Measurements from ENCODE around the gene RYR3.

RYR3 gene

DNA sequence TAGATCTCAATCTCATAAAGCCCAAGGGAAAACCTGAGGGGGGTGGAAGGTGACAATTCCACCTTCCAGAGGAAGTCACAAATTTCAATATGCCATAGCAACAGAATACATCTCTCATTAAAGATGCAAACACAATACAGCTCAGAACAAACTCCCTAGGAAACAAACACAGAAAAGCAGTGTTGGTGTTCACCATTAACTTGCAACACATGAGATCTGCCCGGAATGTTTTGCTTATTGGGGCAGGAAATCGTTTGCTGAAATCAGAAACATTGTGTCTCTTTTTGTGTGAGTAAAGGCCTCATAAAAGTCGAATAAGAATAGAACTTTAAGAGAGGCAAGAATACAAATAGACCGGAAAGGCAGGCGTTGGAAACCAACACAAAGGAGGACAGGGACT, 5.8 kb upstream of the RYR3 start:
- no peaks in the 10 kb centered on the region for H3K36me3 ChIP-seq (ENCODE audit: insufficient read depth, low read length)
- H3K4me1 ChIP-seq (ENCODE audit: insufficient read depth, low read length): peaks cover 13% of the 10 kb centered on the region; the same call in 1 of the 2 replicates
- H3K9me3 ChIP-seq (ENCODE audit: control insufficient read depth, insufficient read depth, low read length): no peaks in the 10 kb centered on the region
- H3K9ac ChIP-seq (ENCODE audit: low read depth, low read length): no peak overlapping the region

DNA sequence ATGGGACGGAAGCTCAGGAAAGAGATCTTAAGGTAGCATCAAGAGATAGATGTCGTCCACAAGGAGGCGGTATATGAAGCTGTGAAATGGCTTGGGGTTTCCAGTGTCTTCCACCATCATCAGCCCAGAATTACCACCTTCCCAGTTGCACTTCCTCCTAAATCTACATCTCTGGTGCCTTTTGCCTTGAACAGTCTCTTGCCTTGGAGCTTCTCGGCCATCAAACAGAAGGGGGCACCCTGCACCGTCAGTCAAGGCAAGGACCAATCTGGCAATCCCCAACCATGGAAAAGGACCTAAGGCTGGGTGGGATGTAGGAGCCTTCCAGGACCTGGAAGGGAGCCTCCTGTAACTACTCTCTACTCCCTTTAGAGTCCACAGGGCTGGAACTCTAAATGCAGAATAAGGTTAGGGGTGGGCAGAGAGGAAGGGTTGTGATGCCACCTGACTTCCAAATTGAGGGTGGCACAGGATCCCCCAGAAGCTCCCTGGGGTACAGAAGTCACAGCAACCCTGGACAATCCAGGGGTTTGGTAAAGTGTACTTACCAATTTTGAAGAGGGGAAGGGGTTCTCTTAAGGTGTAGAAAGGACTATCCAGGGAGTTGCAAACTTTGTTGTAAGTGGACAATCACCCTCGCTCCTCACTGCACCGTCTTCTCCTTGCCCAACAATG, 1.0 kb upstream of the RYR3 start:
- peaks cover 7% of the 10 kb centered on the region; the same call in 1 of the 2 replicates for H3K4me1 ChIP-seq (ENCODE audit: insufficient read depth, low read length)
- no peaks in the 10 kb centered on the region for H3K36me3 ChIP-seq (ENCODE audit: insufficient read depth, low read length)
- peak overlapping the region; percentile 69; the same call in 1 of the 2 replicates for H3K9ac ChIP-seq (ENCODE audit: low read depth, low read length)
- no peaks in the 10 kb centered on the region for H3K9me3 ChIP-seq (ENCODE audit: control insufficient read depth, insufficient read depth, low read length)

DNA sequence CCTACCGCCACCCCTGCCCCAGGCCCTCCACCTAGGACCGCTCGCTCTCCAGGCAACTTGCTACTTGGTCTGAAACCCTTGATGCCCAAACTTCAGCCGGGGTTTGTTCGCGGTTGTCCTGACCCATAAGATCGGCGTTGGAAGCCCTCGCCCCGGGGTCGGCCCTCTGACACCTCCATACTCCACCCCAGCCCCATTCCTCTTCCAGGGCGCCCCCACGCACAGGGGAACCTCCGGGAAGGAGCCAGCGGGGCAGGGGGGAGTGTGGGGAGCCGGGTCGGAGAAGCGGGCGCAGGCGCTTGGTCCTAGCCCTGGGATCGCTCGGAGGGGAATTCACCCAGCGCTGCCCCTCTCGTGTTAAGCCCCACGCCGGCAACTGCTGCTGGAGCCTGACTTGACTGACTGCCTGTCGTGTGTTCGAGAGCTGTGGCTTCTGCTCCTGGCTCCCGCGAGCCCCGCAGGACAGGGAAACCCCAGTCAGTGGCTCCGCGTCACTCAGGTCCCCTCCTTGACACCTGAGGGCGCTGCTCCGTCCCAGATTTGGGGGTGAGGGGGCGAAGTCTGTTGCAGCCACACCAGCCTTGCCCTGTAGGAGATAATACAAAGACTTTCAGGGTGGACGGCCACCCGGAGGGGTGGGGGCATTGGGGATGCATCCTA, 675 bp downstream of the RYR3 start:
- Histone ChIP-seq H3K4me1 (ENCODE audit: insufficient read depth, low read length) (no peaks in the 10 kb centered on the region), H3K9me3 (ENCODE audit: control insufficient read depth, insufficient read depth, low read length) (no peaks in the 10 kb centered on the region), H3K9ac (ENCODE audit: low read depth, low read length) (peak overlapping the region; percentile 69), H3K36me3 (ENCODE audit: insufficient read depth, low read length) (no peaks in the 10 kb centered on the region)

DNA sequence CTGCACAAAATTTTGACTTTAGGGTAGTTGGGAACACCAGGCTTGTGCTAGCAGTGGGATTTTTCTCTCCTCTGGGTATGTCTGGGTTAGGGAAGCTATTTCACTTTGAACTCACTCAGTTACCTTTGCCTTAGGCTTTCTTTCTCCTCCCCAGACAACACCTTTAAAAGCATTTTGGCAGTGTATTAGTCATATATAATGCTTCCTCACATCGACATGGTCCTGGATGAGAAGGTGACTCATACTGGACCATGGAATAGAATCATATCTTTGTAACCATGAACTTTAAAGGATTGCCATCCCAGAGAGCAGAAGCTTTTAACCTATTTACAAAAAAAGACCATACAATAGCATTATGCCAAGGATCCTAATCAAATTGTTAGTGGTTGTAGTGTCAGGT, 2.7 kb downstream of the RYR3 start:
- Histone ChIP-seq H3K36me3 (ENCODE audit: insufficient read depth, low read length) (no peaks in the 10 kb centered on the region), H3K4me1 (ENCODE audit: insufficient read depth, low read length) (no peaks in the 10 kb centered on the region), H3K9ac (ENCODE audit: low read depth, low read length) (no peak overlapping the region), H3K9me3 (ENCODE audit: control insufficient read depth, insufficient read depth, low read length) (no peaks in the 10 kb centered on the region)

DNA sequence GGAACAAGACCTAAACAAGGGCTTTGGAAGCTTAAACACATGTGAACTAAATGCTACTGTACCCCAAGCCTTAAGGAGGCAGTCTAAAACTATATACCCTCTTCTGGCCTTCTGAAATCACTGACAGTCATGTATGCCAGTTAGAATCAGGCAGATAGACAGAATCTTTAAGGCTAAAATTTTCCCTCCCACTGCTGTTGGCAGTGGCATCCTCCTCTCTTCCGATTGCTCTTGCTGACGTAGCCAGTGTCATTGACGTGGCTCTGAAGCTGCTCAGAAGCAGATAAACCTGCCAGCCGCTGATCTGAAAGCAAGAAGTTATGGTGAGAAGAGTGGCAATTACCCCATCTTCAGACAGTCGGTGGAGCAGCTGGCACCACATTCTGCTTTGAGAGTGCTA, 3.3 kb downstream of the RYR3 start:
- no peaks in the 10 kb centered on the region for H3K9me3 ChIP-seq (ENCODE audit: control insufficient read depth, insufficient read depth, low read length)
- no peaks in the 10 kb centered on the region for H3K36me3 ChIP-seq (ENCODE audit: insufficient read depth, low read length)
- H3K4me1 ChIP-seq (ENCODE audit: insufficient read depth, low read length): no peaks in the 10 kb centered on the region
- no peak overlapping the region for H3K9ac ChIP-seq (ENCODE audit: low read depth, low read length)

DNA sequence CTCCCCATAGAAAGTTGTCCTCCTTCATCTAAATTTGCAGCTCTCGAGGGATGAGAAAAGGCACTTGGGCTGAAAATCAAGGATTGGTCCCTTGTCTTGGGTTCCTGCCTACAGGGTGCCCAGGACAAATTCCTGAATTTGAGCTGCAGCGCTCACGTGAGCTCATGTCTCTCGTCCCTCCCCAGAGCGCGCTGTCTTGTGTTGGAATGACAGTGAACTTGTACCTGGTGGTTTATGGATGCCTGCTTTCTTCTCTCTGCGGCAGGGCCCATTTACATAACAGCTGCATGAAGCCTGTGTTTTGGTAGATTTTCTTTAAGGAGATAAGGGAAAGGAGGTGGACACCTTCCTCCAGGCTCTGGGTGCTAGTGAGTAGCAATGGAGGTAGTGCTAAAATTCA, 4.3 kb downstream of the RYR3 start:
- H3K4me1 ChIP-seq (ENCODE audit: insufficient read depth, low read length): no peaks in the 10 kb centered on the region
- H3K9me3 ChIP-seq (ENCODE audit: control insufficient read depth, insufficient read depth, low read length): no peaks in the 10 kb centered on the region
- no peak overlapping the region for H3K9ac ChIP-seq (ENCODE audit: low read depth, low read length)
- no peaks in the 10 kb centered on the region for H3K36me3 ChIP-seq (ENCODE audit: insufficient read depth, low read length)

DNA sequence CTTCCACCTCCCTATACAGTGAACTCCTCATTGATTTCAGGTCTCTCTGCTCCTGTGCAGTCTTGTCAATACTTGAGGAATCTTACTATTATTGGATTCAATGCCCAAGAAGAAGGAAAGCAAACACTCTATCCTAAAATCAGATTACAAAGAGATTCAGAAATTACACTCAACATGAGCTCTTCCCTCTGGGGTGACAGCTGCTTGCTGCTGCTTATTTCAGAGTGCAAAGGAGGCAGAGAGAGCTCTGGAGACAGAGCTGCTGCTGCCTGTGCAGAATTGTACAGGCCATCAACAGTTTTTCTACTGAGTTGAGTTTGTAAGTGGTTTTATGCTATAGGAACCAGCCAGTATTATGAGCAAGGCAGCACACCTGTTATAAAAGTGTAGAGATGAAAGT, 7.1 kb downstream of the RYR3 start:
- no peaks in the 10 kb centered on the region for H3K36me3 ChIP-seq (ENCODE audit: insufficient read depth, low read length)
- no peaks in the 10 kb centered on the region for H3K9me3 ChIP-seq (ENCODE audit: control insufficient read depth, insufficient read depth, low read length)
- no peak overlapping the region for H3K9ac ChIP-seq (ENCODE audit: low read depth, low read length)
- no peaks in the 10 kb centered on the region for H3K4me1 ChIP-seq (ENCODE audit: insufficient read depth, low read length)

DNA sequence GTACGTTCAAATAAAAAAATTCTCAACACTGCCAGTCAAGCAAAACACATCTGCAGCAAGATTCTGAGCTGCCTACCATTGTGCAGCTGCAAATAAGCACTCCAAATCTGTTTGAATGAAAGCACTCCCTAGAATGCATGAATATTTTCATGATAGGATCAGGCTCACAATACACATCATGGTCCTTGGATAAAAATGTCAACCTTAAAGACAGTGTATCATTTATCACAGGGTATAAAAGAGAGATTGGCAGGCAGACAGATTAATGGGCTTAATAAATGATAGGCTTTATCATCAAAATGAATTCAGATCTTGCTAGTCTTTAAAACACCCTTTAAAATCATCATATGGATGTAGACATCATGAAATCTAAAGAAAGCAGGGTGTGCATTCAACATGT, 9.2 kb downstream of the RYR3 start:
- Histone ChIP-seq H3K4me1 (ENCODE audit: insufficient read depth, low read length) (no peaks in the 10 kb centered on the region), H3K36me3 (ENCODE audit: insufficient read depth, low read length) (no peaks in the 10 kb centered on the region), H3K9me3 (ENCODE audit: control insufficient read depth, insufficient read depth, low read length) (no peaks in the 10 kb centered on the region), H3K9ac (ENCODE audit: low read depth, low read length) (no peak overlapping the region)

DNA sequence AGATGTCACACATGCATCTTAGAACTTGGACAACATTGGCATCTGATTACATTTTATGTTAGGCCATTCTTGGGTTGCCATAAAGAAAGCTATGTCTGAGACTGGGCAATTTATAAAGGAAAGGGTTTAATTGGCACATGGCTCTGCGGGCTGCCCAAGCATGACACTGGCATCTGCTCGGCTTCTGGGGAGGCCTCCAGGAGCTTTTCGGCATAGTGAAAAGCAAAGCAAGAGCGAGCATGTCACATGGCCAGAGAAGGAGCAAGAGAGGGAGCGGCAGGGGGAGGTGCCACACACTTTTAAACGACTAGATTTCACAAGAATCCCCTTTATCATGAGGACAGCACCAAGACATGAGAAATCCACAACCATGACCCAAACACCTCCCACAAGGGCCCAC, 11.3 kb downstream of the RYR3 start:
- H3K36me3 ChIP-seq (ENCODE audit: insufficient read depth, low read length): no peaks in the 10 kb centered on the region
- H3K9me3 ChIP-seq (ENCODE audit: control insufficient read depth, insufficient read depth, low read length): no peaks in the 10 kb centered on the region
- no peak overlapping the region for H3K9ac ChIP-seq (ENCODE audit: low read depth, low read length)
- H3K4me1 ChIP-seq (ENCODE audit: insufficient read depth, low read length): no peaks in the 10 kb centered on the region

DNA sequence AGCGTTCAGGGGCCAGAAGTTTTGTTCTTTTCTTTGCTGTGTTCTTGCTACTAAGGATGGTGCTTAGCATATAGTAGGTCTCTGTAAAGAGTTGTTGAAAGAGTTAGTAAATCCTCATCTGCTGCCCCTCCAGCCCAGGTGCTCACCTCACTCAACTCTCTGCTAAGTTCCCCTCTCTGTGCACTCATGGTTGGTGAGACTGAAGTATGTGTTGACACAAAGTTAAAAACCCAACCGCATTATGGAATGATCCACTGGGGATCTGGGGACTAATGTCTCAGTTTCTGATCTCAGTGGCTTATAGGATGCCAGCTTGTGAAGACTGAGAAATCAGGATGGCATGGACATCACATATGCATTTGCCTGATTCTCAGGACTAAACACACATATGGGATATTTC, 13.8 kb downstream of the RYR3 start:
- no peaks in the 10 kb centered on the region for H3K9me3 ChIP-seq (ENCODE audit: control insufficient read depth, insufficient read depth, low read length)
- no peak overlapping the region for H3K9ac ChIP-seq (ENCODE audit: low read depth, low read length)
- no peaks in the 10 kb centered on the region for H3K36me3 ChIP-seq (ENCODE audit: insufficient read depth, low read length)
- H3K4me1 ChIP-seq (ENCODE audit: insufficient read depth, low read length): no peaks in the 10 kb centered on the region

DNA sequence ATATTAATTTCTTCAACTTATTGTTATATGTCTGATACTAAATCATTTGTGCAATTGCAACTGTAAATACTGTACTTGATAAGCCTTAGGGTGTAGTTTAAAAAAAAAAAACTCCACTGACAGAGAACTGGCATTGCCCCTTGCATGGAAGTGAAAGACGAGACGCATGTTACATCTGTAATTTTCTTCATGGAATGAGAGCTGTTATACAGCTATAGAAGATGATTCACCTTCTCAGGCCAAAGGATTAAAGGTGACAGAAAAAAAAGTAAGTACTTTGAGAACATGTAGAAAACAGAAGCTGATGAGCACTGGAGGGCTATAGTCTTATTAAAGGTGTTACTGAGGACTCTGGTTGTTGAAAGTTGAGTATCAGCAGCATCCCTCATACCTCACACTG, 16.1 kb downstream of the RYR3 start:
- Histone ChIP-seq H3K4me1 (ENCODE audit: insufficient read depth, low read length) (no peaks in the 10 kb centered on the region), H3K9ac (ENCODE audit: low read depth, low read length) (no peak overlapping the region), H3K36me3 (ENCODE audit: insufficient read depth, low read length) (no peaks in the 10 kb centered on the region), H3K9me3 (ENCODE audit: control insufficient read depth, insufficient read depth, low read length) (no peaks in the 10 kb centered on the region)

DNA sequence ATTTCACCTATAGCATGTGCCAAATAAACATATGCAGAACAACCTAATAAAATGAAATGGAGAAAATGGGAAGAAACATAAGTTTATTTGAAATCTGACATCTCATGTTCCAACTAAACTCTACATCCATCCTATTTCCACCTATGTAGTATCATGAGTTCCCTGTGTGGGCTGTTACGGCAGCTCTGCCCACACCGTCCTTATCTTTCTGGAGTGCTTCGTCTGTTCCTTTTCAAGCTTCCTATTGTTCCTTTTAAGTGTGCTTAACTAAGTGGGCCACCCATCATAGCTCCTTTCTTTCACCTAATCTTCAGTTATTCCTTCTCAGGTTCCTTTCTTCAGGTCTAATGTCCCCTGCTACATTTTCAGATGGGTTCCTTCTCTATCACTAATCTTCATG, 17.3 kb downstream of the RYR3 start:
- H3K36me3 ChIP-seq (ENCODE audit: insufficient read depth, low read length): no peaks in the 10 kb centered on the region
- no peaks in the 10 kb centered on the region for H3K9me3 ChIP-seq (ENCODE audit: control insufficient read depth, insufficient read depth, low read length)
- no peaks in the 10 kb centered on the region for H3K4me1 ChIP-seq (ENCODE audit: insufficient read depth, low read length)
- no peak overlapping the region for H3K9ac ChIP-seq (ENCODE audit: low read depth, low read length)

DNA sequence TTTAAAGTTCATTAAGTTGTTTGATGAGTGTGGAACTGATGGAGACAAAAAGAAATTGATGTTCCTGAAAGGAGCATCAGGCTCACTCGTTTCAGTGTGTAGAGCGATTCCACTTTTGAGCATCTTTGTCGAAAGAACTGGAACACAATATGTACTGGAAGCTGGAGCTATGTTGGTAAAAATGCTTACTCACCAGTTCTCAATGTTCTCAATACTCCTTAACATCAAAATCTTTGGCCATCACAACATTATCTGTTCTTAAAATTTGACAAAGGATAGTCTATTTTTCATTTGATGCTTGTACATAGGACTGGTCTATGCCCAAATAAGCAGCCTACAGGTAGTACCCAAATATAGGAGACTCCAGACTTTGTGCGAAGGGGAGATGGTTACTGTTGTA, 18.7 kb downstream of the RYR3 start:
- Histone ChIP-seq H3K36me3 (ENCODE audit: insufficient read depth, low read length) (no peaks in the 10 kb centered on the region), H3K9me3 (ENCODE audit: control insufficient read depth, insufficient read depth, low read length) (no peaks in the 10 kb centered on the region), H3K4me1 (ENCODE audit: insufficient read depth, low read length) (no peaks in the 10 kb centered on the region), H3K9ac (ENCODE audit: low read depth, low read length) (no peak overlapping the region)

DNA sequence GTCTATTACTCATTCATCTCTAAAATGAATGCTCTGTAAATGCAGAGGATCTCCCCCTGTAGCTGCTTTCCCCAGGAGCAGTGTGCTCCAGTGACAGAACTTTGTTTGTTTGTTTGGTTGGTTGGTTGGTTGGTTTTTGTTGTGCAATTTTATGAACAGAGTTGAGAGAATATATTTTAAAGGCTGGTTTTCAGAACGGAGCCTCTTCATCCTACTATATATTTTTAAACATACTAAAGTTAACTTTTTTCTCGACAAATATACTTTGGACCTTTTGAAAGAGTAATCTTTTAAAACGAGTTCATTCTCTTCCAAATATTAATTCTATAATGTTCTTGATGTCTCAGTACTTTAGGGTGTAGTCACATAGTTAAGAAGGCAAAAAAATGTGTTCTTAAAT, 20.2 kb downstream of the RYR3 start:
- Histone ChIP-seq H3K9me3 (ENCODE audit: control insufficient read depth, insufficient read depth, low read length) (no peaks in the 10 kb centered on the region), H3K36me3 (ENCODE audit: insufficient read depth, low read length) (no peaks in the 10 kb centered on the region), H3K4me1 (ENCODE audit: insufficient read depth, low read length) (no peaks in the 10 kb centered on the region), H3K9ac (ENCODE audit: low read depth, low read length) (no peak overlapping the region)

DNA sequence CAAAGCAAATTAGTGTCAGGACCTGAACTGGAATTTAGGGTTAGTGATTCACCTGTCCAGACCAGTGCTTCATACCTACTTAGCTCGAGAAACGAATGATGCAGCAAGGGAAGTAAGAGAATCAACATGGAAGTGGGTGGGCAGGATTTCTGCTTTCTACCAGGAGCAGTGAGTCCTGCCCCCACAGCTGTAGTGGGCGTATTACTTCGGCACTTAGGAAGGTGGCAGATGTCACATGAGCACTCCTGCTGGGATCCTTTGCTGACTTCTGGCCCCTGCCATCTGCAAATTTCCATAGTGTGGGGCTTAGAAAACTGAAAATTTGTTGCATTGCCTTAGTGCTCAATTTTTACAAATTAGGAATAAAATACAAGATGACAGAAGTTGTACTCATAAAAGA, 31.2 kb downstream of the RYR3 start:
- Histone ChIP-seq H3K9me3 (ENCODE audit: control insufficient read depth, insufficient read depth, low read length) (peaks cover 4% of the 10 kb centered on the region; the same call in 1 of the 2 replicates), H3K9ac (ENCODE audit: low read depth, low read length) (no peak overlapping the region), H3K36me3 (ENCODE audit: insufficient read depth, low read length) (no peaks in the 10 kb centered on the region), H3K4me1 (ENCODE audit: insufficient read depth, low read length) (0 out of 2 replicates have a peak, but pooled peaks cover 7% of the 10 kb centered on the region)
